Loucy (cell line): ENCODE measurements around the gene PAQR6.

Source experiments
- EZH2phosphoT487 ChIP-seq: fragments of 200-600 bp; IDR thresholded peaks from 2 replicates; pipeline ENCODE4 v1.6.1; 2018; ENCODE audit warnings: antibody characterized with exemption, mild to moderate bottlenecking, moderate library complexity, borderline replicate concordance
- TF ChIP-seq, protein P1 (sequence below): fragments of 200-600 bp; sonication (generic); conservative IDR thresholded peaks from 2 replicates; pipeline ENCODE4 v1.5.1; 2014; ENCODE audit warnings: mild to moderate bottlenecking, antibody characterized with exemption, low read length

GRCh38 chr1:156279837-156280236, 32.0 kb upstream of the PAQR6 start:
- TF ChIP-seq, protein P1, sequence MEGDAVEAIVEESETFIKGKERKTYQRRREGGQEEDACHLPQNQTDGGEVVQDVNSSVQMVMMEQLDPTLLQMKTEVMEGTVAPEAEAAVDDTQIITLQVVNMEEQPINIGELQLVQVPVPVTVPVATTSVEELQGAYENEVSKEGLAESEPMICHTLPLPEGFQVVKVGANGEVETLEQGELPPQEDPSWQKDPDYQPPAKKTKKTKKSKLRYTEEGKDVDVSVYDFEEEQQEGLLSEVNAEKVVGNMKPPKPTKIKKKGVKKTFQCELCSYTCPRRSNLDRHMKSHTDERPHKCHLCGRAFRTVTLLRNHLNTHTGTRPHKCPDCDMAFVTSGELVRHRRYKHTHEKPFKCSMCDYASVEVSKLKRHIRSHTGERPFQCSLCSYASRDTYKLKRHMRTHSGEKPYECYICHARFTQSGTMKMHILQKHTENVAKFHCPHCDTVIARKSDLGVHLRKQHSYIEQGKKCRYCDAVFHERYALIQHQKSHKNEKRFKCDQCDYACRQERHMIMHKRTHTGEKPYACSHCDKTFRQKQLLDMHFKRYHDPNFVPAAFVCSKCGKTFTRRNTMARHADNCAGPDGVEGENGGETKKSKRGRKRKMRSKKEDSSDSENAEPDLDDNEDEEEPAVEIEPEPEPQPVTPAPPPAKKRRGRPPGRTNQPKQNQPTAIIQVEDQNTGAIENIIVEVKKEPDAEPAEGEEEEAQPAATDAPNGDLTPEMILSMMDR, result no peak
- TF ChIP-seq EZH2phosphoT487, result no peak
